H1 (cell line): ENCODE results near the gene MAP2K2. TPM values are rescaled to one million over a fixed set of nuclear protein-coding genes. Genes with fewer than 3 reads are reported as not detected.

ENCODE experiments used
- CTCF ChIA-PET: fragments of 300-600 bp; sonication (Branson Sonifier 250); formaldehyde crosslinking; loops from one replicate; lab custom pipeline; 2021; ENCODE audit not compliant: partially characterized antibody; lab: Charles Lee
- POLR2A ChIA-PET: fragments of 300-600 bp; sonication (Branson Sonifier 250); formaldehyde crosslinking; loops from one replicate; lab custom pipeline; 2021; ENCODE audit warnings: inconsistent platforms; ENCODE audit not compliant: partially characterized antibody; lab: Charles Lee
- DNase-seq, 2 experiments: peaks; one replicate each; pipeline versions ENCODE4 v3.0.0 to v3.0.0-alpha.2; 2010 to 2022; ENCODE audit warnings: low spot score in 2 of 2, low read depth in 1 of 2, mixed read lengths in 1 of 2
- FAIRE-seq: peaks from 2 replicates; lab custom pipeline; 2011; peaks lifted over from hg19 to GRCh38; lab: Jason Lieb, UNC
- H2AFZ ChIP-seq: 2 replicates; pipeline ENCODE4 v1.8.1; 2012; ENCODE audit warnings: low read length, inconsistent platforms
- H2AK5ac ChIP-seq: 2 replicates; pipeline ENCODE4 v1.6.1; 2013; ENCODE audit warnings: low read depth, low read length
- H2BK120ac ChIP-seq: replicated peaks from 2 replicates; pipeline ENCODE3; 2013; ENCODE audit warnings: low read depth, low read length, inconsistent platforms
- H2BK12ac ChIP-seq: 2 replicates; pipeline ENCODE4 v1.6.1; 2013; ENCODE audit warnings: low read depth, low read length
- H2BK15ac ChIP-seq: 2 replicates; pipeline ENCODE4 v1.6.1; 2013; ENCODE audit warnings: low read length
- H2BK20ac ChIP-seq: 2 replicates; pipeline ENCODE4 v1.6.1; 2013; ENCODE audit warnings: low read length
- H2BK5ac ChIP-seq: 2 replicates; pipeline ENCODE4 v1.6.1; 2013; ENCODE audit warnings: low read depth, low read length
- H3K14ac ChIP-seq: 2 replicates; pipeline ENCODE4 v1.6.1; 2013; ENCODE audit warnings: inconsistent platforms; ENCODE audit not compliant: insufficient read length
- H3K18ac ChIP-seq: 2 replicates; pipeline ENCODE4 v1.6.1; 2013; ENCODE audit warnings: low read length; ENCODE audit errors: extremely low read depth
- H3K23ac ChIP-seq: 2 replicates; pipeline ENCODE4 v1.6.1; 2013; ENCODE audit warnings: inconsistent platforms; ENCODE audit not compliant: insufficient read length
- H3K23me2 ChIP-seq: 2 replicates; pipeline ENCODE4 v1.6.1; 2013; ENCODE audit warnings: low read depth, low read length
- H3K27ac ChIP-seq: 2 replicates; pipeline ENCODE4 v1.6.1; 2011; ENCODE audit warnings: low read depth, low read length, inconsistent platforms
- H3K27me3 ChIP-seq, 4 experiments: replicated peaks in 1 of 4; 1 replicate in 1 of 4; 2 replicates in 3 of 4; pipeline versions ENCODE4 v1.6.1 to v1.8.1; 2011 to 2013; ENCODE audit warnings: low read length in 3 of 4, mild to moderate bottlenecking in 3 of 4, inconsistent platforms in 2 of 4, mixed read lengths in 2 of 4, moderate library complexity in 1 of 4; ENCODE audit not compliant: control insufficient read depth in 3 of 4, insufficient read depth in 3 of 4; ENCODE audit errors: extremely low read depth in 1 of 4
- H3K36me3 ChIP-seq, 4 experiments: 2 replicates each; pipeline versions ENCODE4 v1.6.1 to v1.8.1; 2011 to 2013; ENCODE audit warnings: mild to moderate bottlenecking in 4 of 4, low read length in 3 of 4, moderate library complexity in 2 of 4, control low read depth in 1 of 4, inconsistent platforms in 1 of 4; ENCODE audit not compliant: insufficient read depth in 4 of 4, control insufficient read depth in 2 of 4
- H3K4ac ChIP-seq: replicated peaks from 2 replicates; pipeline ENCODE3; 2013; ENCODE audit warnings: low read length, low read depth, mixed read lengths, inconsistent platforms; ENCODE audit not compliant: insufficient read length
- H3K4me1 ChIP-seq, 4 experiments: replicated peaks in 1 of 4; 1 replicate in 1 of 4; 2 replicates in 3 of 4; pipeline versions ENCODE4 v1.6.1 to v1.8.1; 2011 to 2013; ENCODE audit warnings: low read length in 3 of 4, inconsistent platforms in 2 of 4, mixed read lengths in 1 of 4; ENCODE audit not compliant: insufficient read depth in 4 of 4, control insufficient read depth in 3 of 4
- H3K4me2 ChIP-seq, 2 experiments: 2 replicates each; pipeline versions ENCODE4 v1.6.1 to v1.8.1; 2011 to 2013; ENCODE audit warnings: low read depth in 2 of 2, low read length in 2 of 2, control low read depth in 1 of 2, inconsistent platforms in 1 of 2, mild to moderate bottlenecking in 1 of 2; ENCODE audit not compliant: insufficient read depth in 1 of 2
- H3K4me3 ChIP-seq, 4 experiments: fragments of 200-600, 300-600 bp in 1 of 4; sonication (generic), shearing (Covaris generic), sonication (Bioruptor Twin) in 1 of 4; 2 replicates each; pipeline versions ENCODE4 v1.5.1 to v1.8.1; 2011 to 2016; ENCODE audit warnings: low read length in 4 of 4, low read depth in 3 of 4, control low read depth in 2 of 4, inconsistent platforms in 2 of 4, mild to moderate bottlenecking in 2 of 4, mixed read lengths in 1 of 4, moderate library complexity in 1 of 4; ENCODE audit not compliant: insufficient read depth in 2 of 4; ENCODE audit errors: extremely low read depth in 1 of 4
- H3K56ac ChIP-seq: replicated peaks from 2 replicates; pipeline ENCODE3; 2013; ENCODE audit warnings: low read depth, mild to moderate bottlenecking, mixed read lengths, low read length, inconsistent platforms; ENCODE audit not compliant: insufficient read length
- H3K79me1 ChIP-seq: 2 replicates; pipeline ENCODE4 v1.6.1; 2013; ENCODE audit warnings: low read depth, low read length, control low read depth
- H3K79me2 ChIP-seq, 2 experiments: 2 replicates each; pipeline versions ENCODE4 v1.6.1 to v1.8.1; 2012 to 2013; ENCODE audit warnings: low read length in 2 of 2, mild to moderate bottlenecking in 2 of 2, inconsistent platforms in 1 of 2; ENCODE audit not compliant: insufficient read depth in 2 of 2, control insufficient read depth in 1 of 2
- H3K9ac ChIP-seq, 4 experiments: replicated peaks in 1 of 4; 1 replicate in 1 of 4; 2 replicates in 3 of 4; pipeline versions ENCODE4 v1.6.1 to v1.8.1; 2011 to 2013; ENCODE audit warnings: low read depth in 3 of 4, low read length in 3 of 4, control low read depth in 2 of 4, mild to moderate bottlenecking in 2 of 4, moderate library complexity in 2 of 4, inconsistent platforms in 1 of 4; ENCODE audit errors: extremely low read depth in 1 of 4
- H3K9me3 ChIP-seq, 2 experiments: 2 replicates each; pipeline versions ENCODE4 v1.6.1 to v1.8.1; 2012 to 2013; ENCODE audit warnings: mild to moderate bottlenecking in 2 of 2, moderate library complexity in 2 of 2, control low read depth in 1 of 2, inconsistent platforms in 1 of 2, low read depth in 1 of 2, low read length in 1 of 2, mixed read lengths in 1 of 2; ENCODE audit not compliant: insufficient read depth in 2 of 2
- H4K20me1 ChIP-seq, 2 experiments: replicated peaks in 1 of 2; 2 replicates each; pipeline versions ENCODE3 to v1.8.1; 2011 to 2013; ENCODE audit warnings: inconsistent platforms in 2 of 2, low read length in 2 of 2, mild to moderate bottlenecking in 1 of 2; ENCODE audit not compliant: insufficient read depth in 2 of 2, control insufficient read depth in 1 of 2
- H4K5ac ChIP-seq: 2 replicates; pipeline ENCODE4 v1.6.1; 2013; ENCODE audit warnings: low read length, low read depth, mixed read lengths, inconsistent platforms; ENCODE audit not compliant: insufficient read length
- H4K8ac ChIP-seq: 2 replicates; pipeline ENCODE4 v1.8.0; 2013; ENCODE audit warnings: mild to moderate bottlenecking, moderate library complexity, low read length, inconsistent platforms; ENCODE audit not compliant: insufficient read depth; ENCODE audit errors: extremely low read depth
- H4K91ac ChIP-seq: replicated peaks from 2 replicates; pipeline ENCODE3; 2013; ENCODE audit warnings: low read length, mixed read lengths, inconsistent platforms; ENCODE audit not compliant: insufficient read length
- RXRA ChIP-seq: IDR thresholded peaks from 2 replicates; pipeline ENCODE4 v1.6.1; 2011; ENCODE audit warnings: low read depth, mild to moderate bottlenecking, low read length, moderate library complexity; ENCODE audit not compliant: insufficient read depth
- WGBS, 2 experiments: shearing (Covaris generic) in 1 of 2; methylation state at CpG; one replicate each; pipeline versions ENCODE4 v1.1.6 to v1.1.7; 2013 to 2015; ENCODE audit warnings: low lambda C conversion rate in 2 of 2, mixed read lengths in 2 of 2, inconsistent platforms in 1 of 2, low coverage in 1 of 2, missing lambda C conversion rate in 1 of 2; ENCODE audit not compliant: insufficient replicate concordance in 2 of 2, insufficient coverage in 1 of 2, insufficient read length in 1 of 2; ENCODE audit errors: extremely low coverage in 1 of 2, missing lambda C conversion rate in 1 of 2; 5-methylcytosine and 5-hydroxymethylcytosine counted together
- polyA plus RNA-seq, 7 experiments: library from polyadenylated mRNA; depleted of rRNA in 3 of 7; stranded (reverse) in 5 of 7; unstranded in 2 of 7; fragments of >200 nt in 5 of 7; fragments of 200-250 nt in 2 of 7; gene quantifications; 1 replicate in 5 of 7; 2 replicates in 1 of 7; 4 replicates in 1 of 7; pipeline versions ENCODE4 v1.2.1 to v1.2.3, GENCODE V29; 2011 to 2013; ENCODE audit warnings: missing spikeins in 2 of 7, mixed read lengths in 2 of 7
- total RNA-seq: library from RNA; stranded (reverse); fragmentation: NEBNext Ultra II Directional; extraction: Animal tissue kit (Norgen Biotek cat#: 25700); gene quantifications from 2 replicates; pipeline ENCODE4 v1.2.1, GENCODE V29; 2021

Gene MAP2K2
- total and polyA plus RNA-seq, 2 of the 8 experiments (the other 6 are each of a cell fraction or from before 2014, with no cell fraction given) = 111 to 162 TPM

GRCh38 chr19:4119763-4120162 lies 4.2 kb downstream of the MAP2K2 start:
- Histone ChIP-seq H3K56ac (no peak overlapping the region), H2AFZ (no peak overlapping the region), H2BK5ac (no peak overlapping the region), H2BK15ac (no peak overlapping the region), H3K23ac (no peak overlapping the region), H2BK20ac (no peak overlapping the region), H2BK12ac (no peak overlapping the region), H3K79me1 (peaks cover 5% of the 10 kb centered on the region; the same call in 1 of the 2 replicates), H4K8ac (0 out of 2 replicates have a peak overlapping the region, but pooled peaks have one; percentile 11), H3K4me2 (no peak overlapping the region), H3K14ac (no peak overlapping the region), H3K4ac (no peak overlapping the region), H3K9me3 (no peaks in the 10 kb centered on the region), H3K4me1 (peaks cover 0 to 9% (median 2%) of the 10 kb centered on the region in 4 experiments; a peak in 3 of 7 replicates), H4K91ac (no peak overlapping the region), H3K27me3 (no peaks in the 10 kb centered on the region), H3K23me2 (peaks cover 16% of the 10 kb centered on the region; the same call in 1 of the 2 replicates), H2BK120ac (no peak overlapping the region), H4K5ac (no peak overlapping the region), H3K18ac (no peak overlapping the region), H3K9ac (no peak overlapping the region), H3K79me2 (peaks cover 7 to 33% of the 10 kb centered on the region in 2 experiments), H2AK5ac (no peak overlapping the region), H3K27ac (no peak overlapping the region), H3K4me3 (no peak overlapping the region), H3K36me3 (peaks cover 5 to 13% (median 7%) of the 10 kb centered on the region in 4 experiments; a peak in 7 of 8 replicates), H4K20me1 (peaks cover 14 to 21% of the 10 kb centered on the region in 2 experiments)
- CTCF ChIA-PET = interaction anchor here (0.6 to 9.6 kb wide), 6 partner anchors 9 to 135 kb away, joined by 3 to 42 read pairs (median 4); partner anchors contain the start of gene EEF2
- FAIRE-seq (no peak), DNase-seq (no peak)
- POLR2A ChIA-PET = interaction anchor here (0.9 to 2.0 kb wide), 4 partner anchors 19 to 134 kb away, joined by 3 to 7 read pairs (median 3); partner anchors contain the start of gene EEF2
- WGBS, 2 experiments = 90% methylated on average over 13 of the region's 13 CpGs; no CpG with 5 or more reads in 1 of the 2 experiments
- no peak for TF ChIP-seq RXRA
